ENCODE data around the gene PPP1R12C. TPM values are rescaled to one million over a fixed set of nuclear protein-coding genes. Genes with fewer than 3 reads are reported as not detected.
A peak's percentile ranks its signal among the peaks of the same experiment; 100 is the strongest.

The PPP1R12C gene
- total RNA-seq, 2 experiments from 2014 or later = 55.4 to 55.8 TPM

DNA sequence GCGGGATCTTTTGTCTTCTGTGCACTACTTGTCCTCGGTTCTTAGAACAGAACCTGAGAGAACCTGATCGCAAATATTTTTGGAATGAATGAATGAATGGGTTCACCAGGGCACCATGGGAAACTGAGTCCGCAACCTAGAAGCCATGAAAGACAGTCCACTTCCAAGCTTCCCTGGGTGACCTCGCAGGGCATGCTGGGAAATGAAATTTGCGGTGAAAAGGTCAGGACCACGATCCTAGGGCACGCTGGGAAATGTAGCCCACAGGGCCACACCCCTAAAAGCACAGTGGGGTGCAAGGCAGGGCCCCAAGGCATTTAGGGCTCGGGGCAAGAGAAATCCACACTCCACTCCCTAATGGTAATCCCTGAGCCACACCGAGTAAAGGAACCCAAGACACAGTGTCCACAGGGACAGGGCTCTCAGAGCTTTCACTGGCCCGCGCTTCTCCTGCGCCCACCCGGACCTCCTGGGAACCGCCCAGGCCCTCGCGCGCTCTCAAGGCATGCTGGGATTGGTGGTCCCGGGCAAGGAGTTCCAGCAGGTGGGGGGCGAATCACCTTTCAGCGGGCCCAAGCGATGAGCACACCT is 1.1 kb upstream of the PPP1R12C start:
- DNase-seq = peak; percentile 50
- peak overlapping the region; percentile 89 for H3K4me3 Mint-ChIP-seq

GRCh38 chr19:55117663-55118391 is 390 bp upstream of the PPP1R12C start:
- H3K4me1 Mint-ChIP-seq (ENCODE audit: low read depth) = peaks cover 24% of the 10 kb centered on the region
- H3K27me3 Mint-ChIP-seq = peaks cover 3% of the 10 kb centered on the region
- H3K36me3 Mint-ChIP-seq (ENCODE audit: low read depth) = peaks cover 6% of the 10 kb centered on the region
- intact Hi-C loops (cut with micrococcal nuclease) = no loop called here
- ChIA-PET POLR2A (interaction anchor here (0.9 to 1.9 kb wide), 4 partner anchors 23 to 142 kb away, joined by 4 to 6 read pairs (median 4); partner anchors contain the start of gene PPP6R1), CTCF (interaction anchor here (0.7 to 1.7 kb wide), 7 partner anchors 15 to 386 kb away, joined by 3 to 5 read pairs (median 3); no protein-coding TSS in a partner anchor)
- TF ChIP-seq, protein P1, sequence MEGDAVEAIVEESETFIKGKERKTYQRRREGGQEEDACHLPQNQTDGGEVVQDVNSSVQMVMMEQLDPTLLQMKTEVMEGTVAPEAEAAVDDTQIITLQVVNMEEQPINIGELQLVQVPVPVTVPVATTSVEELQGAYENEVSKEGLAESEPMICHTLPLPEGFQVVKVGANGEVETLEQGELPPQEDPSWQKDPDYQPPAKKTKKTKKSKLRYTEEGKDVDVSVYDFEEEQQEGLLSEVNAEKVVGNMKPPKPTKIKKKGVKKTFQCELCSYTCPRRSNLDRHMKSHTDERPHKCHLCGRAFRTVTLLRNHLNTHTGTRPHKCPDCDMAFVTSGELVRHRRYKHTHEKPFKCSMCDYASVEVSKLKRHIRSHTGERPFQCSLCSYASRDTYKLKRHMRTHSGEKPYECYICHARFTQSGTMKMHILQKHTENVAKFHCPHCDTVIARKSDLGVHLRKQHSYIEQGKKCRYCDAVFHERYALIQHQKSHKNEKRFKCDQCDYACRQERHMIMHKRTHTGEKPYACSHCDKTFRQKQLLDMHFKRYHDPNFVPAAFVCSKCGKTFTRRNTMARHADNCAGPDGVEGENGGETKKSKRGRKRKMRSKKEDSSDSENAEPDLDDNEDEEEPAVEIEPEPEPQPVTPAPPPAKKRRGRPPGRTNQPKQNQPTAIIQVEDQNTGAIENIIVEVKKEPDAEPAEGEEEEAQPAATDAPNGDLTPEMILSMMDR (IDR thresholded peaks at IDR 0.05) = no peak
- H3K27ac Mint-ChIP-seq = peak overlapping the region; percentile 93
- H3K4me3 Mint-ChIP-seq = peak overlapping the region; percentile 89
- no peaks in the 10 kb centered on the region for H3K9me3 Mint-ChIP-seq
- DNase-seq (peak; percentile 99), ATAC-seq (peak; percentile 96)

More for the DNA sequence above, 1.1 kb upstream of the PPP1R12C start:
- intact Hi-C loops (cut with micrococcal nuclease) = no loop called here
- Mint-ChIP-seq H3K36me3 (ENCODE audit: low read depth) (peaks cover 6% of the 10 kb centered on the region), H3K27me3 (peaks cover 3% of the 10 kb centered on the region), H3K4me1 (ENCODE audit: low read depth) (peaks cover 24% of the 10 kb centered on the region), H3K9me3 (no peaks in the 10 kb centered on the region), H3K27ac (peak overlapping the region; percentile 93)
- ChIA-PET POLR2A (interaction anchor here (0.9 kb wide), 1 partner anchor 34 kb away, joined by 4 read pairs; no protein-coding TSS in a partner anchor), CTCF (interaction anchor here (1.0 to 1.7 kb wide), 5 partner anchors 14 to 385 kb away, joined by 3 to 5 read pairs (median 3); no protein-coding TSS in a partner anchor)
- no peak for ATAC-seq
- TF ChIP-seq, protein P1 (IDR thresholded peaks at IDR 0.05) = no peak

GRCh38 chr19:55116232-55116858 is 1.1 kb downstream of the PPP1R12C start:
- intact Hi-C loops (cut with micrococcal nuclease) = no loop called here
- peaks cover 2% of the 10 kb centered on the region for H3K27me3 Mint-ChIP-seq
- H3K27ac Mint-ChIP-seq = peak overlapping the region; percentile 89
- peaks cover 6% of the 10 kb centered on the region for H3K36me3 Mint-ChIP-seq (ENCODE audit: low read depth)
- peaks cover 24% of the 10 kb centered on the region for H3K4me1 Mint-ChIP-seq (ENCODE audit: low read depth)
- POLR2A ChIA-PET = interaction anchor here (0.6 to 1.9 kb wide), 4 partner anchors 29 to 806 kb away, joined by 3 to 6 read pairs (median 4); partner anchors contain the start of gene PPP6R1
- DNase-seq (peak; percentile 72), ATAC-seq (peak; percentile 43)
- TF ChIP-seq, protein P1 (IDR thresholded peaks at IDR 0.05) = no peak
- peak overlapping the region; percentile 96 for H3K4me3 Mint-ChIP-seq
- CTCF ChIA-PET = interaction anchor here (1.4 to 1.6 kb wide), 2 partner anchors 16 to 28 kb away, joined by 3 to 5 read pairs; no protein-coding TSS in a partner anchor
- no peaks in the 10 kb centered on the region for H3K9me3 Mint-ChIP-seq

DNA sequence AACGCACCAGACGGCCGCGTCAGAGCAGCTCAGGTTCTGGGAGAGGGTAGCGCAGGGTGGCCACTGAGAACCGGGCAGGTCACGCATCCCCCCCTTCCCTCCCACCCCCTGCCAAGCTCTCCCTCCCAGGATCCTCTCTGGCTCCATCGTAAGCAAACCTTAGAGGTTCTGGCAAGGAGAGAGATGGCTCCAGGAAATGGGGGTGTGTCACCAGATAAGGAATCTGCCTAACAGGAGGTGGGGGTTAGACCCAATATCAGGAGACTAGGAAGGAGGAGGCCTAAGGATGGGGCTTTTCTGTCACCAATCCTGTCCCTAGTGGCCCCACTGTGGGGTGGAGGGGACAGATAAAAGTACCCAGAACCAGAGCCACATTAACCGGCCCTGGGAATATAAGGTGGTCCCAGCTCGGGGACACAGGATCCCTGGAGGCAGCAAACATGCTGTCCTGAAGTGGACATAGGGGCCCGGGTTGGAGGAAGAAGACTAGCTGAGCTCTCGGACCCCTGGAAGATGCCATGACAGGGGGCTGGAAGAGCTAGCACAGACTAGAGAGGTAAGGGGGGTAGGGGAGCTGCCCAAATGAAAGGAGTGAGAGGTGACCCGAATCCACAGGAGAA is 1.9 kb downstream of the PPP1R12C start:
- H3K36me3 Mint-ChIP-seq (ENCODE audit: low read depth) = peaks cover 8% of the 10 kb centered on the region
- H3K9me3 Mint-ChIP-seq = no peaks in the 10 kb centered on the region
- intact Hi-C loops (cut with micrococcal nuclease) = no loop called here
- peak overlapping the region; percentile 96 for H3K4me3 Mint-ChIP-seq
- ChIA-PET CTCF (interaction anchor here (1.1 to 1.5 kb wide), 3 partner anchors 17 to 187 kb away, joined by 3 to 6 read pairs (median 3); no protein-coding TSS in a partner anchor), POLR2A (interaction anchor here (0.6 to 1.9 kb wide), 2 partner anchors 20 to 28 kb away, joined by 3 to 4 read pairs; no protein-coding TSS in a partner anchor)
- peak overlapping the region; percentile 89 for H3K27ac Mint-ChIP-seq
- ATAC-seq (no peak), DNase-seq (no peak)
- H3K27me3 Mint-ChIP-seq = no peaks in the 10 kb centered on the region
- peaks cover 24% of the 10 kb centered on the region for H3K4me1 Mint-ChIP-seq (ENCODE audit: low read depth)
- TF ChIP-seq, protein P1 (IDR thresholded peaks at IDR 0.05) = no peak
